Measurements from ENCODE around the gene OLFML2B.
"Not testable (repeated sequence)": the region's sequence is repeated elsewhere in the genome, so short reads cannot be mapped to it uniquely, and the experiment has no call there.

OLFML2B gene

GRCh38 chr1:162036163-162036562 is 12.5 kb upstream of the OLFML2B start:
- DNase-seq, result no peak

GRCh38 chr1:162035241-162035640 is 11.6 kb upstream of the OLFML2B start:
- no peak for DNase-seq

GRCh38 chr1:162033428-162033827 is 9.8 kb upstream of the OLFML2B start:
- DNase-seq, result peak in 31 of 51 donors; percentile 9 to 74 (median 30)

- DNase-seq, result no peak
These were observed 7.2 kb upstream of the OLFML2B start for GRCh38 chr1:162030759-162031280.

GRCh38 chr1:162029157-162029556 is 5.5 kb upstream of the OLFML2B start:
- DNase-seq, result no peak

- peak in 3 of 51 donors; percentile 6 to 30 (median 22) for DNase-seq
These were observed 5.1 kb upstream of the OLFML2B start for GRCh38 chr1:162028726-162029125.

- DNase-seq, result no peak
These were observed 3.2 kb upstream of the OLFML2B start for GRCh38 chr1:162026881-162027280.

- no peak for DNase-seq
These were observed 1.9 kb upstream of the OLFML2B start for GRCh38 chr1:162025541-162025940.

GRCh38 chr1:162023181-162023546 is 505 bp downstream of the OLFML2B start:
- peak in 1 of 51 donors; percentile 44 for DNase-seq

GRCh38 chr1:162022626-162023025 is 1.0 kb downstream of the OLFML2B start:
- no peak for DNase-seq

- no peak for DNase-seq
These were observed 2.5 kb downstream of the OLFML2B start for GRCh38 chr1:162021124-162021523.

GRCh38 chr1:162020150-162020549 is 3.5 kb downstream of the OLFML2B start:
- no peak for DNase-seq

GRCh38 chr1:162019446-162019845 is 4.2 kb downstream of the OLFML2B start:
- DNase-seq, result no peak

GRCh38 chr1:162019006-162019405 is 4.7 kb downstream of the OLFML2B start:
- DNase-seq, result no peak

- DNase-seq, result no peak
These were observed 5.3 kb downstream of the OLFML2B start for GRCh38 chr1:162018418-162018817.

GRCh38 chr1:162017791-162018190 is 5.9 kb downstream of the OLFML2B start:
- DNase-seq, result not testable (repeated sequence)

GRCh38 chr1:162016631-162017030 is 7.0 kb downstream of the OLFML2B start:
- DNase-seq, result no peak

- DNase-seq, result no peak
These were observed 8.5 kb downstream of the OLFML2B start for GRCh38 chr1:162015196-162015595.

GRCh38 chr1:162014202-162014601 is 9.5 kb downstream of the OLFML2B start:
- no peak for DNase-seq

- DNase-seq, result no peak
These were observed 10.4 kb downstream of the OLFML2B start for GRCh38 chr1:162013289-162013688.

- no peak for DNase-seq
These were observed 12.2 kb downstream of the OLFML2B start for GRCh38 chr1:162011337-162012012.

- no peak for DNase-seq
These were observed 13.5 kb downstream of the OLFML2B start for GRCh38 chr1:162010175-162010506.

GRCh38 chr1:162009501-162010174 is 14.0 kb downstream of the OLFML2B start:
- peak in 3 of 51 donors; percentile 10 to 44 (median 13) for DNase-seq
